OCI-LY3 (cell line): Measurements from ENCODE around the gene RPGRIP1L.

Experiments
- EZH2phosphoT487 ChIP-seq: fragments of 200-600 bp; shearing (Covaris generic); IDR thresholded peaks from 2 replicates; pipeline ENCODE4 v1.6.1; 2018; ENCODE audit warnings: antibody characterized with exemption, mixed run types, low read depth
- TF ChIP-seq, protein P1 (sequence below): fragments of 200-600, 300-600 bp; sonication (generic); IDR thresholded peaks from 2 replicates; pipeline ENCODE4 v1.5.1; 2014; ENCODE audit warnings: antibody characterized with exemption, low read length, low read depth

DNA sequence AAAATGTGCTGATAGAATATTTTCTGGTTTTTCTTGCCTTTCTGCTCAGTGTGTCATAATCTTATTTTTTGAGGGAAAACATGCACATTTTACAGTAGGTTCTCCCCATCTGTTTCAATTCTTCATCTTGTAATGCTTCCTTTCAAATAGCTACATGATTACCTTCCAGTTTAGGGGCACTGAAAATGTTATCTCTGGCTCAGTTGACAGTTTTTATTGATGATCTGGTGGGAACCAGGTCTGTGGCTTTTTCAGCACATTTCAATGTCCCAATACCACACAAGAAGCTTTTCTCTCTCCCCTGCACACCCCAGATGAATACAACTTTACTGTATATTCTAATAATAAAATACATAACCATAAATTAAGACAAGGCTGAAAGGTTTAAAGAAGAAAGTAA is 36.8 kb upstream of the RPGRIP1L start:
- TF ChIP-seq, protein P1, sequence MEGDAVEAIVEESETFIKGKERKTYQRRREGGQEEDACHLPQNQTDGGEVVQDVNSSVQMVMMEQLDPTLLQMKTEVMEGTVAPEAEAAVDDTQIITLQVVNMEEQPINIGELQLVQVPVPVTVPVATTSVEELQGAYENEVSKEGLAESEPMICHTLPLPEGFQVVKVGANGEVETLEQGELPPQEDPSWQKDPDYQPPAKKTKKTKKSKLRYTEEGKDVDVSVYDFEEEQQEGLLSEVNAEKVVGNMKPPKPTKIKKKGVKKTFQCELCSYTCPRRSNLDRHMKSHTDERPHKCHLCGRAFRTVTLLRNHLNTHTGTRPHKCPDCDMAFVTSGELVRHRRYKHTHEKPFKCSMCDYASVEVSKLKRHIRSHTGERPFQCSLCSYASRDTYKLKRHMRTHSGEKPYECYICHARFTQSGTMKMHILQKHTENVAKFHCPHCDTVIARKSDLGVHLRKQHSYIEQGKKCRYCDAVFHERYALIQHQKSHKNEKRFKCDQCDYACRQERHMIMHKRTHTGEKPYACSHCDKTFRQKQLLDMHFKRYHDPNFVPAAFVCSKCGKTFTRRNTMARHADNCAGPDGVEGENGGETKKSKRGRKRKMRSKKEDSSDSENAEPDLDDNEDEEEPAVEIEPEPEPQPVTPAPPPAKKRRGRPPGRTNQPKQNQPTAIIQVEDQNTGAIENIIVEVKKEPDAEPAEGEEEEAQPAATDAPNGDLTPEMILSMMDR, result no peak
- no peak for TF ChIP-seq EZH2phosphoT487
